ENCODE results near the gene PRTFDC1. TPM values are rescaled to one million over a fixed set of nuclear protein-coding genes. Genes with fewer than 3 reads are reported as not detected.

The PRTFDC1 gene
- total and polyA plus RNA-seq, 10 donors: 0.85 to 3.8 (median 2.6) TPM

DNA sequence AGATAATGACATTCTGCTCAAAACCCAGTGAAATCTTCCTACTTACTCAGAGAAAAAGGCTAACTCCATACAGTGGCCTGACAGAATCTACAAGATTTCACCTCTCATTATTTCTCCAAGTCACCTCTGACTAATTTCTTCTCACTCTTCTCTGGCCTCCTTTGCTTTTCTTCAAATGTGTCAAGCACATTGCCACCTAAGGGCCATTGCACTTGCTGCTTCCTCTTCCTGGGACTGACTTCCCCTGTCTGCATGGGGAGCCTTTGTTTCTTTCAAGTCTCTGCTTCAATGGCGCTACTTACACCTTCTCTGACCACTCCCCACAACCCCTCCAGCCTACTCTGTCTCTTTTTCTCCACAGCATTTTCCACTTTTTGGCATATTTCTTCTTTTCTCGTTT lies 36.0 kb downstream of the PRTFDC1 start:
- Histone ChIP-seq H3K27ac (no peak overlapping the region), H3K9me3 (peaks cover 0 to 14% (median 0%) of the 10 kb centered on the region in 8 donors), H3K4me3 (no peak overlapping the region), H3K4me1 (peaks cover 6 to 24% (median 17%) of the 10 kb centered on the region in 6 donors), H3K36me3 (no peaks in the 10 kb centered on the region), H3K27me3 (replicated peaks in 1 of 7) (no peaks in the 10 kb centered on the region)
- 73 to 85% (median 77%) methylated on average over 2 of the region's 2 CpGs for WGBS, 5 donors
- TF ChIP-seq, protein P1, sequence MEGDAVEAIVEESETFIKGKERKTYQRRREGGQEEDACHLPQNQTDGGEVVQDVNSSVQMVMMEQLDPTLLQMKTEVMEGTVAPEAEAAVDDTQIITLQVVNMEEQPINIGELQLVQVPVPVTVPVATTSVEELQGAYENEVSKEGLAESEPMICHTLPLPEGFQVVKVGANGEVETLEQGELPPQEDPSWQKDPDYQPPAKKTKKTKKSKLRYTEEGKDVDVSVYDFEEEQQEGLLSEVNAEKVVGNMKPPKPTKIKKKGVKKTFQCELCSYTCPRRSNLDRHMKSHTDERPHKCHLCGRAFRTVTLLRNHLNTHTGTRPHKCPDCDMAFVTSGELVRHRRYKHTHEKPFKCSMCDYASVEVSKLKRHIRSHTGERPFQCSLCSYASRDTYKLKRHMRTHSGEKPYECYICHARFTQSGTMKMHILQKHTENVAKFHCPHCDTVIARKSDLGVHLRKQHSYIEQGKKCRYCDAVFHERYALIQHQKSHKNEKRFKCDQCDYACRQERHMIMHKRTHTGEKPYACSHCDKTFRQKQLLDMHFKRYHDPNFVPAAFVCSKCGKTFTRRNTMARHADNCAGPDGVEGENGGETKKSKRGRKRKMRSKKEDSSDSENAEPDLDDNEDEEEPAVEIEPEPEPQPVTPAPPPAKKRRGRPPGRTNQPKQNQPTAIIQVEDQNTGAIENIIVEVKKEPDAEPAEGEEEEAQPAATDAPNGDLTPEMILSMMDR (IDR thresholded peaks at IDR 0.05 in 8 of 11, conservative IDR thresholded peaks at IDR 0.05 in 3 of 11): no peak
- no peak for TF ChIP-seq POLR2AphosphoS5 (IDR thresholded peaks at IDR 0.05)
- no peak for TF ChIP-seq POLR2A (IDR thresholded peaks at IDR 0.05)
- DNase-seq: no peak
- intact Hi-C loops (cut with DNase I; ENCODE audit: low total_unique reads): no loop called here

DNA sequence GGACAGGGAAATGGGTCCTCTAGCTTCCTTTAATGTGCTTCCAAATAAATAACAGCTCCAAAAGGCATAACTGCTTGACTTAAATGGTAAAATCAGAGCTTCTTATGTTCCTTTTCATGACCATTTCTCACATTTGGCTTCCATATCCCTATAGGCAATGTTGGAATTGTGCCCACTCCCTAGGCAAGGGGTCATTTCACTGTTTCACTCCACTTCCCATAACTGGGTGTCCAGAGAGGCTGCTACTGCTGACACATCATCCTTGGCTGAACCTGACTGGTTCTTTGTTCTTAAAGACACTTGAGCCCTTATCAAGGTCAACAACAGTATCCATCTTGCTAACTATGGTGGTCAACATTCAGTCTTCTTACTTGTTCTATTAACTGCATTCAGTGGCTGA lies 37.1 kb downstream of the PRTFDC1 start:
- no peaks in the 10 kb centered on the region for H3K27me3 ChIP-seq (replicated peaks in 1 of 7)
- peaks cover 0 to 13% (median 0%) of the 10 kb centered on the region in 8 donors for H3K9me3 ChIP-seq
- peaks cover 3 to 24% (median 16%) of the 10 kb centered on the region in 6 donors for H3K4me1 ChIP-seq
- H3K4me3 ChIP-seq: no peak overlapping the region
- no peak overlapping the region for H3K27ac ChIP-seq
- intact Hi-C loops (cut with DNase I; ENCODE audit: low total_unique reads): no loop called here
- DNase-seq: no peak
- TF ChIP-seq, protein P1 (IDR thresholded peaks at IDR 0.05 in 8 of 11, conservative IDR thresholded peaks at IDR 0.05 in 3 of 11): no peak
- TF ChIP-seq POLR2AphosphoS5 (IDR thresholded peaks at IDR 0.05): no peak
- TF ChIP-seq POLR2A (IDR thresholded peaks at IDR 0.05): no peak
- H3K36me3 ChIP-seq: no peaks in the 10 kb centered on the region

DNA sequence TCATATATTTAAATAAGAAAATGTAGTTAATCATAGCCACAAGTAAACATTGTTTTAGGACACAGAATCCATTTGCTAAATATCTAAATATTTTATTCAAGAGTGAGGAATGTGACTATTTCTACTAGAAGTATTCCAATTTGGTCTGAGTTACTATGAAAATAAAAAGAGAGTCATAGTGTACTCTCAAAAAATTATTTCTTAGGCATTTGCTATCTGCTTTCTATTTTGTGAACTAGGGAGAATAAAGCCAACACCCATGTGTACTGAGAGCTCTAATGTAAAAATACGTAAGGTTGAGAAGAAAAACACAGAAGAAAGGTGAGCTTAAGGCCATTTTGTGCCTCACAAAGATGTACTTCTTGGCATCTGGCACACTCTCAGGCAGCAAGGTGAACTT lies 38.3 kb downstream of the PRTFDC1 start:
- intact Hi-C loops (cut with DNase I; ENCODE audit: low total_unique reads): no loop called here
- H3K27ac ChIP-seq: no peak overlapping the region
- H3K27me3 ChIP-seq (replicated peaks in 1 of 7): no peaks in the 10 kb centered on the region
- TF ChIP-seq POLR2AphosphoS5 (IDR thresholded peaks at IDR 0.05) (no peak), POLR2A (IDR thresholded peaks at IDR 0.05) (no peak)
- TF ChIP-seq, protein P1 (IDR thresholded peaks at IDR 0.05 in 8 of 11, conservative IDR thresholded peaks at IDR 0.05 in 3 of 11): no peak
- WGBS, 5 donors: 93 to 100% (median 96%) methylated on average over 1 of the region's 1 CpG
- no peaks in the 10 kb centered on the region for H3K36me3 ChIP-seq
- H3K4me1 ChIP-seq: peaks cover 3 to 26% (median 16%) of the 10 kb centered on the region in 6 donors
- DNase-seq: no peak
- H3K4me3 ChIP-seq: no peak overlapping the region
- H3K9me3 ChIP-seq: peaks cover 0 to 3% (median 0%) of the 10 kb centered on the region in 8 donors

DNA sequence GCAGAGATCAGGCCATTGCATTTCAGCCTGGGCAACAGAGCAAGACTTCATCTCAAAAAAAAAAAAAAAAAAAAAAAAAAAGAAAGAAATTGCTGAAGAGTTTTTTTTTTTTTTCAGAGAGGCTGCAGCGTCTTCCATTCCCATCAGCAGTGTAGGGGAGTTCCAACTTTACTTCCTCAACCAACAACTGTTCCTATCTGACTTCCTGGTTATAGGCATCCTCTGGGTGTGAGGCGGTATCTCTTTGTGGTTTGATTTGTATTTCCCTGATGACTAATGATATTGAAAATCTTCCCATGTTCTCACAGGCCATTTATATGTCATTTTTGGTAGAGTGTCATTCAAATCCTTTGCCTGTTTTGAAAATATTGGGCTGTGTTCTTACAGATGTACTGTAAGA lies 40.2 kb downstream of the PRTFDC1 start:
- TF ChIP-seq POLR2A (IDR thresholded peaks at IDR 0.05) (no peak), POLR2AphosphoS5 (IDR thresholded peaks at IDR 0.05) (no peak)
- TF ChIP-seq, protein P1 (IDR thresholded peaks at IDR 0.05 in 8 of 11, conservative IDR thresholded peaks at IDR 0.05 in 3 of 11): no peak
- 4 to 18% (median 11%) methylated on average over 2 of the region's 2 CpGs for WGBS, 5 donors

More for the DNA sequence above, 40.2 kb downstream of the PRTFDC1 start:
- H3K27ac ChIP-seq: no peak overlapping the region
- H3K9me3 ChIP-seq: no peaks in the 10 kb centered on the region
- no peak overlapping the region for H3K4me3 ChIP-seq
- no peaks in the 10 kb centered on the region for H3K27me3 ChIP-seq (replicated peaks in 1 of 7)
- DNase-seq: no peak
- H3K4me1 ChIP-seq: peaks cover 3 to 26% (median 16%) of the 10 kb centered on the region in 6 donors
- intact Hi-C loops (cut with DNase I; ENCODE audit: low total_unique reads): no loop called here
- H3K36me3 ChIP-seq: no peaks in the 10 kb centered on the region
